GM23338 (cell line): ENCODE data around the gene YWHAQ. TPM values are rescaled to one million over a fixed set of nuclear protein-coding genes. Genes with fewer than 3 reads are reported as not detected.

Experiments used
- ATAC-seq: fragments of 200-7000 bp; cut with Tn5 transposase; 3 replicates; pipeline ENCODE4 v1.9.1; 2020
- DNase-seq: peaks from one replicate; pipeline ENCODE4 v3.0.0-alpha.2; 2015; ENCODE audit warnings: low spot score
- H2AFZ ChIP-seq: fragments of 200-600 bp; sonication (generic); 2 replicates; pipeline ENCODE4 v1.8.0; 2016; ENCODE audit warnings: antibody characterized with exemption, mild to moderate bottlenecking, moderate library complexity
- H3F3A ChIP-seq: fragments of 200-600 bp; sonication (generic); replicated peaks from 2 replicates; pipeline ENCODE4 v1.8.0; 2017; ENCODE audit warnings: antibody characterized with exemption, mixed run types, low read depth
- H3K27ac ChIP-seq: fragments of 200-600 bp; sonication (generic); 2 replicates; pipeline ENCODE4 v1.6.1; 2016; ENCODE audit warnings: low read depth
- H3K27me3 ChIP-seq: fragments of 200-600 bp; sonication (generic); 2 replicates; pipeline ENCODE4 v1.8.0; 2016; ENCODE audit warnings: mild to moderate bottlenecking, mixed run types, moderate library complexity; ENCODE audit not compliant: insufficient read depth
- H3K36me3 ChIP-seq: fragments of 200-600 bp; sonication (generic); 2 replicates; pipeline ENCODE4 v1.8.0; 2016; ENCODE audit warnings: mild to moderate bottlenecking; ENCODE audit not compliant: insufficient read depth
- H3K4me1 ChIP-seq: fragments of 200-600 bp; sonication (generic); 2 replicates; pipeline ENCODE4 v1.8.0; 2016; ENCODE audit warnings: mild to moderate bottlenecking, moderate library complexity; ENCODE audit not compliant: insufficient read depth
- H3K4me2 ChIP-seq: fragments of 200-600 bp; sonication (generic); 2 replicates; pipeline ENCODE4 v1.7.1; 2017; ENCODE audit warnings: mixed run types
- H3K4me3 ChIP-seq: fragments of 200-600 bp; sonication (generic); 2 replicates; pipeline ENCODE4 v1.6.1; 2016; ENCODE audit warnings: mixed run types
- H3K79me2 ChIP-seq: fragments of 200-600 bp; sonication (generic); replicated peaks from 2 replicates; pipeline ENCODE4 v1.8.0; 2017; ENCODE audit warnings: mild to moderate bottlenecking; ENCODE audit not compliant: insufficient read depth
- H3K9me2 ChIP-seq: fragments of 200-600 bp; sonication (generic); 2 replicates; pipeline ENCODE4 v1.8.0; 2017; ENCODE audit not compliant: insufficient read depth
- H4K20me1 ChIP-seq: fragments of 200-600 bp; sonication (generic); replicated peaks from 2 replicates; pipeline ENCODE4 v1.8.0; 2017; ENCODE audit warnings: mild to moderate bottlenecking; ENCODE audit not compliant: insufficient read depth
- H3K27ac Mint-ChIP-seq: 2 replicates; pipeline ENCODE4 v1.8.0; 2020; ENCODE audit warnings: inconsistent platforms, mild to moderate bottlenecking, moderate library complexity, mixed read lengths
- H3K27me3 Mint-ChIP-seq: 3 replicates; pipeline ENCODE4 v1.8.0; 2022; ENCODE audit warnings: low read depth, mild to moderate bottlenecking, moderate library complexity, mixed read lengths, inconsistent platforms; ENCODE audit not compliant: insufficient read depth, poor library complexity
- H3K36me3 Mint-ChIP-seq: 3 replicates; pipeline ENCODE4 v1.8.0; 2021; ENCODE audit warnings: low read depth, mild to moderate bottlenecking, inconsistent platforms, moderate library complexity, mixed read lengths
- H3K4me1 Mint-ChIP-seq: 3 replicates; pipeline ENCODE4 v1.8.0; 2020; ENCODE audit warnings: mild to moderate bottlenecking, inconsistent platforms, mixed read lengths
- H3K4me3 Mint-ChIP-seq: 3 replicates; pipeline ENCODE4 v1.8.0; 2021; ENCODE audit warnings: moderate library complexity, mild to moderate bottlenecking, inconsistent platforms, mixed read lengths
- H3K9me3 Mint-ChIP-seq: 3 replicates; pipeline ENCODE4 v1.8.0; 2020; ENCODE audit warnings: moderate library complexity, mild to moderate bottlenecking, inconsistent platforms, mixed read lengths
- CREB1 ChIP-seq: fragments of 250-450 bp; sonication (Bioruptor Pico); IDR thresholded peaks from 2 replicates; pipeline ENCODE4 v1.5.0; 2020; ENCODE audit warnings: low read depth, mild to moderate bottlenecking, moderate library complexity
- CTCF ChIP-seq, 2 experiments: fragments of 200-600 bp in 1 of 2; sonication (generic) in 1 of 2; conservative IDR thresholded peaks; 2 replicates each; pipeline versions ENCODE4 v1.5.1 to v1.6.1; 2016 to 2017; ENCODE audit warnings: antibody characterized with exemption in 2 of 2, low read depth in 2 of 2, mild to moderate bottlenecking in 2 of 2, moderate library complexity in 1 of 2
- ETS1 ChIP-seq: IDR thresholded peaks from 2 replicates; pipeline ENCODE4 v1.6.1; 2016; ENCODE audit warnings: antibody characterized with exemption
- EZH2 ChIP-seq: fragments of 200-600 bp; sonication (generic); IDR thresholded peaks from one replicate; pipeline ENCODE4 v1.8.0; 2017; ENCODE audit warnings: antibody characterized with exemption, mild to moderate bottlenecking, low read depth; ENCODE audit not compliant: unreplicated experiment
- EZH2phosphoT487 ChIP-seq: fragments of 200-600 bp; sonication (generic); IDR thresholded peaks from one replicate; pipeline ENCODE4 v1.8.1; 2018; ENCODE audit warnings: antibody characterized with exemption; ENCODE audit not compliant: unreplicated experiment
- JUNB ChIP-seq: IDR thresholded peaks from one replicate; pipeline ENCODE4 v1.6.1; 2016; ENCODE audit warnings: antibody characterized with exemption; ENCODE audit not compliant: unreplicated experiment
- NANOG ChIP-seq: IDR thresholded peaks from 2 replicates; pipeline ENCODE4 v1.6.1; 2016; ENCODE audit warnings: antibody characterized with exemption, borderline replicate concordance
- POLR2AphosphoS5 ChIP-seq: IDR thresholded peaks from 2 replicates; pipeline ENCODE4 v1.6.1; 2016; ENCODE audit warnings: antibody characterized with exemption, low read depth
- REST ChIP-seq: IDR thresholded peaks from one replicate; pipeline ENCODE4 v1.6.1; 2018; ENCODE audit warnings: antibody characterized with exemption; ENCODE audit not compliant: unreplicated experiment
- STAT1 ChIP-seq: IDR thresholded peaks from one replicate; pipeline ENCODE4 v1.6.1; 2016; ENCODE audit warnings: antibody characterized with exemption; ENCODE audit not compliant: unreplicated experiment
- ZNF114 ChIP-seq: fragments of 250-450 bp; sonication (Bioruptor Pico); IDR thresholded peaks from 2 replicates; pipeline ENCODE4 v1.5.0; 2020; ENCODE audit warnings: mild to moderate bottlenecking, moderate library complexity
- ZNF331 ChIP-seq: fragments of 250-450 bp; sonication (Bioruptor Pico); IDR thresholded peaks from 2 replicates; pipeline ENCODE4 v1.5.0; 2020; ENCODE audit warnings: low read depth, mild to moderate bottlenecking, moderate library complexity
- ZNF462 ChIP-seq: fragments of 250-450 bp; sonication (Bioruptor Pico); IDR thresholded peaks from 2 replicates; pipeline ENCODE4 v1.5.0; 2020; ENCODE audit warnings: mild to moderate bottlenecking, moderate library complexity
- polyA plus RNA-seq: library from polyadenylated mRNA; unstranded; fragments of >200 nt; fragmentation: Nextera tagmentation; extraction: Ambion mirVana; gene quantifications from 2 replicates; pipeline ENCODE4 v1.2.1, GENCODE V29; 2016
- total RNA-seq: library from RNA; depleted of rRNA; stranded (reverse); fragments of >200 nt; shearing (Covaris generic); gene quantifications from 2 replicates; pipeline ENCODE4 v1.2.3, GENCODE V29; 2014

YWHAQ gene
- total and polyA plus RNA-seq, 2 experiments from 2014 or later = 295 to 464 TPM

- no peaks in the 10 kb centered on the region for H3K36me3 ChIP-seq
- no peak for ATAC-seq
- H3K9me2 ChIP-seq = peaks cover 4% of the 10 kb centered on the region; the same call in 1 of the 2 replicates
- H3K79me2 ChIP-seq = no peaks in the 10 kb centered on the region
- no peaks in the 10 kb centered on the region for H3K9me3 Mint-ChIP-seq
- H3K4me1 ChIP-seq = no peaks in the 10 kb centered on the region
- H4K20me1 ChIP-seq = no peaks in the 10 kb centered on the region
- TF ChIP-seq CTCF (conservative IDR thresholded peaks at IDR 0.05; ENCODE audit: low read depth in 2 of 2) (no peak), POLR2AphosphoS5 (no peak), ZNF114 (no peak), ZNF462 (no peak), CREB1 (no peak), STAT1 (no peak), NANOG (no peak), JUNB (no peak), ETS1 (no peak), EZH2 (no peak), REST (no peak), ZNF331 (CRISPR knock-in tag) (no peak), EZH2phosphoT487 (no peak)
- H3K27ac Mint-ChIP-seq = no peak overlapping the region
- no peak for DNase-seq
- no peaks in the 10 kb centered on the region for H3F3A ChIP-seq
- peaks cover 14% of the 10 kb centered on the region for H3K27me3 Mint-ChIP-seq
- H3K36me3 Mint-ChIP-seq = no peaks in the 10 kb centered on the region; the same call in 2 of the 3 replicates
- H3K27ac ChIP-seq = no peak overlapping the region
- H3K4me3 Mint-ChIP-seq = no peak overlapping the region
- H3K4me2 ChIP-seq = no peak overlapping the region
- no peaks in the 10 kb centered on the region for H3K27me3 ChIP-seq
- H3K4me3 ChIP-seq = no peak overlapping the region
- H3K4me1 Mint-ChIP-seq = no peaks in the 10 kb centered on the region; the same call in 2 of the 3 replicates
- no peak overlapping the region; the same call in 1 of the 2 replicates for H2AFZ ChIP-seq
Observed at GRCh38 chr2:9658972-9659371, 28.2 kb upstream of the YWHAQ start.
